Measurements from ENCODE around the gene SCUBE3.

The SCUBE3 gene

DNA sequence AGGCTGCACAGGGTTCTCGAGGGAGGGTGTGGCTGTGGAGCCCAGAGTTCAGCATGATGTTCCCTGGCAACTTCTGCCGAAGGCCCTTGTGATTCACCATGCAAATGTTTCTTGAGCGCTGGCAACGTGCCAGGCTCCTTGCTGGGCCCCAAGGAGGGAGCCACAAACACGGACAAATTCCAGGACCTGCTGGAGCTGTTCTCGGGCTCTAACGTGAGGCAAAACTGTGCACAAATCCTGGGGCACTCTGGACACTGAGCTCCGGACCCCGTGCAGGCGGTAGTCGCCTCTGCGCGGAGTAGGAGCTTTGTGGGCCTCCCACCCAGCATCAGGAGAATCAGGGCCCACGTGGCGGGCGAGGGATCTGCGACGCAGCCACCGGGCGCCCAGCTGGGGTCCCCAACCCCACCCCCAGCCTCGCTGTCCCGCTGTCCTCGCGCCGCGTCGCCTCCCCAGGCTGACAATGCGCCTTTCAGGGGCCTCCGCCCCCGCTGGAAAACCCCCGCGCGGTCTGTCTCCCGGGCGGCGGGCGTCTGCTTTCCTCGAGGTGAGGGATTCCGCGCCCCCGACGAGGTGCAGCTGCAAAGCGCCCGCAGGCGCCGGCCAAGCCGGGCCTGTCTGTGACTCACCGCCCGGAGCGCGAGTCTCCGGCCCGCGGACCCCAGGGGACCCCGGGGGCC lies 31.7 kb upstream of the SCUBE3 start:
- peak; percentile 41 for DNase-seq

GRCh38 chr6:35183281-35183680 lies 30.5 kb upstream of the SCUBE3 start:
- no peak for DNase-seq

DNA sequence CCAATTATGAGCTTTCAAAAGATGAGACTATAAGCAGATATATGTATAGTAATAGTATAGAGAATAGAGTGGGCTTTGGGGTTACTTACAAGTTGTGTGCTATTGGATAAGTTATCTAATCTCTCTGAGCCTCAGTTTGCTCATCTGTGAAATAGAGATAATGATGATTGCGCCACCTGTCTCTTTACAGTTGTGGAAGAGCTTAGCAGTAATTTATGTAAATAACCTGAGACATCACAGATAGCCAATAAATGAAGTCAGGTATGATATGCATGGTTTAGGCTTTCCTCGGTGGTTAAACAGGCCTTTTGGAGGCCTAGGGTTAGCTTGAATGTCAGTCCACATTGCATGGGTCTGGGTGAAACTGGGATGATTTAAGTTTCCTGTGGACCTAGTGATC lies 29.8 kb upstream of the SCUBE3 start:
- no peak for DNase-seq

DNA sequence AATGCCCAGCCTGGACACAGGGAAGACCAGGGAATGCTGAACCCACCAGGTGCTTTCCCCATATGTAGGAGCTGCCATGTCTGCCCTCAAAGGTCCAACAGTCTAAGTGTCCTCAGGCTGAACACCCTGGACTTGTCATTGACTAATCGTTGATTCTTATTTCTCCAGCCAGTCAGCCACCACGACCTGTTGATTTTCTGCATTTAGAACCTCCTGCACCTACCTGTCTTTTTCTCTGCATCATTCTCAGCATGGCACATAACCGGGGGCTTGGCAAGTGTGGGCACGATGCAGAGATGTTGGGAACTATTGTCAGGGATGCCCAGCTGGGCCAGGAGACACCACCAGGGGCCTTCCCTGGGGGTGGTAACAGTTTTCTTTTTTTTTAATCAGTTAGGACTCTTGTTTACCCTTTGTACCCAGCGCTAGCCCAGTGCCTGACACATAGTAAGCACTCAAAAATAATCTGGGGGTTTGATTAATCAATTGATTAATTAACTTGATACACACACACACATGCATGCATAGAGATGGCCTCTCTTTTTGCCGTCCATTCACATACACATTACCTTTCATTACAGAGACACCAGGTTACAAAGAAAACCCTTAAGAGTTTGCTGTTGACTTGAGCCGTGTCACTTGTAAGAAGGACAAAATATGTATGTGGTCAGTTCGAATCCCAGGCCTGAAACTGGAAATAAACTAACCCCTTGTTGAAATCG lies 29.0 kb upstream of the SCUBE3 start:
- DNase-seq: no peak

DNA sequence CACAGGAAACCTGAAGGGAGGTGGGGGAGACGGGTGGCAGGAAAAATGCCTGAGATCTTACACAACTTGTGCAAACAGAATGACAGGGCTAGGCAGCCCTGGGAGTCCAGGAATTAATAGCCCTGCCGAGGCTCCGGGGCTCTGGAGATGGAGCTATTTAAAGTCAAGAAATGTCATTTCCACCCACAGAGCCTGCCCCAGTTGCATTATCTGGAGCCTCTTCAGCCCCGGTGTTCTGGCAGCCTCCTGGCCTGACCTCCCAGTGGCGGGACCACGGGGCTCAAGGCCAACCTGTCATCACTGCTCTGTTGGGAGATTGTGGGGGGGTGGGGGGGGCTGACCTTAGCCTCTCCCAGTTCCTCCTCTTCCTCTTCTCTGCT lies 28.5 kb upstream of the SCUBE3 start:
- DNase-seq: peak; percentile 24

DNA sequence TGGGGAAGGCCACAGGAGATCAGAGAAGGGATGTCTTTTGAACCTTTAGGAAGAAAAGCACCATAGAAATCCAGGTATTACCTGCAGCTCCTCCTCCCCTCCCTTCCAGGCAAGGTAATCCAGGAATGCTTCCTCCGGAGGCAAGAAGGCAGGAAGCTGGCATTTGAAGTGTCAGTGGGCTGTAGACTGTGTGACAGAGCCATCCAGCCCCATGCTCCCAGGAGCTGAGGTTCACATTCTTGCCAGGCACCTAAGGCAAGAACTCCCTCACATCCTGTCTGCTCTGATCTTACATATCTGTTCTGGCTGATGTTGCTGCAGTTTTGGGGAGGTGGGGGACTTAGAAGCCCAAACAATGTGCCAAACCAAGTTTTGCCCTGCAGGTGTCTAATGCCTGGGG lies 27.8 kb upstream of the SCUBE3 start:
- no peak for DNase-seq

GRCh38 chr6:35186571-35186970 lies 27.2 kb upstream of the SCUBE3 start:
- no peak for DNase-seq

- DNase-seq: no peak
Measured at GRCh38 chr6:35188886-35189285, 24.9 kb upstream of the SCUBE3 start.

DNA sequence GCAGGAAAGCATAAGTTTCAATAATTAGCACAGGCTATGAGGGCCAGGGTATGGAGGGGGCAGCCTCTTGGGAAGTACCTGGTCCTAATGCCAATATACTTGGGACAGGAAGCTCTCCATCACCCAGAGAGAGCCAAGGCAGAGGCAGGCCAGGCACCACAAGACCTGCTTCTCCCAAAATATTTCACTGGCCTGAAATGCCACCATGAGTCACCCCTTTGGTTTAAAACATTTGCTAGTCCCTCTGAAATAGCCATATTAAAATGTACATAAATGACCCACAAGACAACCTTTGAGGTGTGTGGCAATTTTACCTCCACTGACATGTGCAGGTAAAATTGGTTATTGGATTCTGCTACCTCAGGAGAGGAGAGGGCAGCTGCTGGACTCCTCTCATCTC lies 23.4 kb upstream of the SCUBE3 start:
- no peak for DNase-seq

DNA sequence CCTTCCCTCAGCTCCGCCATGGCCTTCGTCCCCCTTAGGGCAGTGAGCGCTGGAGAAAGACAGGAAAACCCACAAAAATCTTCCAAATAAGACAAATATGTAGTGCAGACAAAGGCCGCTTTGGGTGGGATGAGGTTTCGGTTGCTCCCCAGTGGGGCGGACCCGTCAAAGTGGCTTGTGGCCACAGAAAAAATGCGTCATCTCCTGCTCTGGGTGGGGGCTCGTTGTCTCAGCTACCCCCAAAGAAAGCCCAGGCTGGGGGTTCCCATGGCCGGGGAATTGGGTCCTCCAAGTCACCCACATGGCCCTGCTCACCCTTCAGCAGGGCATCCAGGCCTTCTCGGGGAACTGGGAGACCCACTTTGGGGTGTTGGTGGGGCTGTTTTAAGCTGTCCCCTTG lies 21.9 kb upstream of the SCUBE3 start:
- no peak for DNase-seq

- DNase-seq: no peak
Measured at GRCh38 chr6:35192301-35192860, 21.4 kb upstream of the SCUBE3 start.

- no peak for DNase-seq
Measured at GRCh38 chr6:35194390-35194789, 19.4 kb upstream of the SCUBE3 start.

DNA sequence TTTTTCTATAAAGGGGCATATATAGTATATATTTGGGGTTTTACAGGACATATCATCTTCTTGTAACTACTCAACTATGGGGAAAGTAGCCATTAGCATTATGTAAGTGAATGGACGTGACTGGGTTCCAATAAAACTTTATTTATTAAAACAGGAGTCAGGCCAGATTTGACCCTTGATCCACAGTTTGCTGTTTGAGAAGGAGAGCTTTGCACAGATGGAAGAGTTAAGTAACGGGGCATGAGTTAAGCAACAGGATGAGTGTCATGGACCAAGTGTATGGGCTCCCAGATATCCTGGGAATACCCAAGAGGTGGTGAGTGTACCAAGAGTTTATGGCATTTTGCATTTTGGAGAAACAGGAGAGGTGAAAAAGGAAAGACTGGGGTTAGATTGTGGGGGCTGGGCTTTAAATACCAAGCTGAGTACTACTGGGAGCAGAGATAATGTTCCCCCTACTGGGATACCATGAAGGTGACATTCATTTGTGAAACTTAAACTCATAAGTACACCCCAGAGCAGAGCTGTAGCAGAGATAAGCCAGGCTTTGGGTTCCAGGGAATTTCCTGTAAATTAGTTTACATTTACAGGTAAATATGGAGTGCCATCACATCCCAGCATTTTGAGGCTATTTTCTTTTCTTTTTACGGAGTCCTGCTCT lies 18.5 kb upstream of the SCUBE3 start:
- no peak for DNase-seq

DNA sequence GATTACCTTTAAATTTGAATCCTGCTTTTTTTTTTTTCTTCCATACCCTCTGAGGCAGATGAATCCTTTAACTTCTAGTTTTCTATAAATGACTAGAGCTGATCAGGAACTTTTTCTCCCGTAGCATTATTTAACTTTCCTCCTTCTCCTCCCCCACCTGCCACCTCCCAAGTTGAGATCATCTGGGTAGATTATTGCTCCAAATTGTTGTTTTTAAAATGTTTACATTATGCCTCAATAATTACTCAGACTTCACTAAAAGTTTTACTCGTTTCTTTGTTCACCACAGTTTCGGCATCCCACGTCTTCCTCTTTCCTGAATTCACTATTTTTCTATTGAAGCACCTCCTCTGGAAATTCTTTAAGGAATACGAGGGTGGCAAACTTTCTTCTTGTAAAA lies 16.6 kb upstream of the SCUBE3 start:
- no peak for DNase-seq

GRCh38 chr6:35199866-35200265 lies 13.9 kb upstream of the SCUBE3 start:
- DNase-seq: no peak

- no peak for DNase-seq
Measured at GRCh38 chr6:35202066-35202546, 11.7 kb upstream of the SCUBE3 start.

DNA sequence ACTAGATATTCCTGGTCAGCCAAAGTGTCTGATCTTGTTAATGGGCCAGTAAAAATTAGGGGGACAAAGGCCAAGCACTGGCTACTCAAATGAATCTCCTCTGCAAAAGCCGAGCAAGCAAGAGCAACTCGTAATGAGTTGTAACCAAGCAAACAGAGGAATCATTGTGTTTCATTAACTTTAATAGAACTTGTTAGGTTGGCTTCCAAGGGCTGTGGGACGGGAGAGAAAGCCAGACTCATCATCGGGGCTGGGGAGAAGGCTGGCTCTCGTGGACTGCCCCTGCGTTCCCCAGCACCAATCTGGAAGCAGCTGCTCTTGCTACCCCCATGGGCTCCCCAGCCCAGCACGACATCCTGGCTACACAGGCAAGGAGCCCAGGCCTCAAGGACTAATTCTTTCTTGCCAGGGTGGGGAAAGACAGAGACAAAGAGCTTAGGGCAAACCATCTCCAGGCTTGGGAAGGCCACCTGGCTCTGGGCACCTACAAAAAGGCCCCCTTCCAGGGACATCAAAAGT lies 10.5 kb upstream of the SCUBE3 start:
- no peak for DNase-seq

GRCh38 chr6:35203680-35204079 lies 10.1 kb upstream of the SCUBE3 start:
- no peak for DNase-seq

- no peak for DNase-seq
Measured at GRCh38 chr6:35206346-35206745, 7.4 kb upstream of the SCUBE3 start.

GRCh38 chr6:35208419-35208818 lies 5.3 kb upstream of the SCUBE3 start:
- no peak for DNase-seq

GRCh38 chr6:35209081-35209480 lies 4.7 kb upstream of the SCUBE3 start:
- DNase-seq: no peak

DNA sequence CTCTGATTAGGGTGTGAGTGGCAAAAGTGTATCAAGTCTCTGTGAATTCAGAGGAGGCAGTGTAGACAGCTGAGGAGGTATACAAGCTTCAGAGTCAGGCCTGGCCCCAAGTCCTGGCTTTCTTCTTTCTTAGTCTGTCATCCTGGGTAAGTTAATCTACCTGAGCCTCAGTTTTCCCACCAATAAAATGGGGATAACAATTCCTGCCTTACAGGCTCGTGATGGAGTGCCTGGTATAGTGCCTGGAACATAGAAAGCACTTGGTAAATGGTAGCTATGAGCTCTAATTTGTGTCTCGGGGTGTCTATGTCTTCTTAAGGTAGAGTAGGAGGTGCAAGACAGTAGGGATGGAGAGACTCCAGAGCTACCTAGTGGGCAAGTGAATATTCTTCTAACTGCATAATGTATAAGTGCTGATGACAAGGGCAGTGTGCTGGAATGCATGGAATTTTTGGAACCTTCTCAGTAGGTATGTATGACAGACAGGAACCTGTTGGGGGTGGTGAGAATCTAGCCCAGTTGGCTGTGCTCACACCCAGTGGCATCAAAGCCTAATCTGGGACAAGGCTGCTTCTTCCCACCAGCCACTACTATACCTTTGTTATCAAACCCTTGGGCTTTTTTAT lies 4.0 kb upstream of the SCUBE3 start:
- no peak for DNase-seq

DNA sequence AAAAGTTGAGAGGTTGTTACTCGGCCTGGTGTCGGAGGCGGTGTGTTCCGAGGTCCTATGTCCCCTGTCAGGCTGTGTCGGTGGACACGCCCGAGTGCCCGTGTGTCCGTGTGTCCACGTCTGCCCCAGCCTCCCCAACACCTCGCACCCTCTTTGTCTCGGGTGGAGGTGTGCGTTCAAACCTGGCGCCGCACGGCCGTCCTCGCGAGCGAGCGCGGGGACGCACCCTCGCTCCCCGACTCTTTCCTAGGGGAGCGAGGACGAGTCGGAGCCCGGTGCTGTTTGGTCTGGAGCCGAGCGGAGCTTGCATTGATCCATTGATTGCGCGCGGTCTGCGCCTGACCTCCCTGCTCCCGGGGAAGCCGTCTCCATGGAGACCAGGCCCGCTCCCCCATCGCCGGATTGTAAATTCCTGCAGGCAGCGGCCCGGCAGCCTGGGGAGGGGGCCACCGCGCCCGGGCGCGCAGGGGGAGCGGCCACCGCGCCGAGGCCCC lies 411 bp upstream of the SCUBE3 start:
- no peak for DNase-seq
